GM12878 (cell line): ENCODE measurements around the gene SEC16A. TPM values are rescaled to one million over a fixed set of nuclear protein-coding genes. Genes with fewer than 3 reads are reported as not detected.

ENCODE experiments used
- ATAC-seq: fragments of 200-7000 bp; cut with Tn5 transposase; 3 replicates; pipeline ENCODE4 v1.9.1; 2020; ENCODE audit warnings: mild to moderate bottlenecking, moderate library complexity
- BruUV-seq: library from RNA; stranded (reverse); fragments of 400-500 nt; replicated peaks from 2 replicates; lab custom pipeline; 2021; lab: Mats Ljungman, UMichigan
- CTCF ChIA-PET: fragments of 300-600 bp; sonication (Branson Sonifier 250); formaldehyde crosslinking; extraction: SDS; loops from one replicate; lab custom pipeline; 2021; ENCODE audit warnings: inconsistent platforms; lab: Yijun Ruan, JAX
- POLR2A ChIA-PET: fragments of 350-600 bp; formaldehyde crosslinking; extraction: SDS; loops from one replicate; lab custom pipeline; 2021; ENCODE audit warnings: inconsistent platforms; lab: Charles Lee
- RAD21 ChIA-PET: fragments of 300-600 bp; sonication (Branson Sonifier 250); formaldehyde crosslinking; loops from one replicate; lab custom pipeline; 2023; ENCODE audit warnings: antibody characterized with exemption; ENCODE audit not compliant: unreplicated experiment; lab: Charles Lee
- SMC1A ChIA-PET: fragments of 300-600 bp; sonication (Branson Sonifier 250); formaldehyde crosslinking; loops from one replicate; lab custom pipeline; 2023; ENCODE audit not compliant: unreplicated experiment, uncharacterized antibody; lab: Charles Lee
- DNase-seq: peaks from one replicate; pipeline ENCODE4 v3.0.0-alpha.2; 2011; ENCODE audit warnings: low read depth, low spot score
- FAIRE-seq: peaks from 3 replicates; lab custom pipeline; 2011; peaks lifted over from hg19 to GRCh38; lab: Jason Lieb, UNC
- H2AFZ ChIP-seq: 2 replicates; pipeline ENCODE4 v1.6.0; 2011; ENCODE audit warnings: low read depth, low read length, control low read depth; ENCODE audit not compliant: control insufficient read depth
- H3K27ac ChIP-seq: 2 replicates; pipeline ENCODE4 v1.5.1; 2011; ENCODE audit warnings: control low read depth; ENCODE audit not compliant: control insufficient read depth, insufficient read depth
- H3K27me3 ChIP-seq, 2 experiments: replicated peaks in 1 of 2; 2 replicates each; pipeline versions ENCODE4 v1.6.0 to v1.6.1; 2011; ENCODE audit warnings: low read length in 1 of 2; ENCODE audit not compliant: control insufficient read depth in 2 of 2, insufficient read depth in 2 of 2
- H3K36me3 ChIP-seq, 2 experiments: 2 replicates each; pipeline ENCODE4 v1.5.1; 2011; ENCODE audit warnings: low read length in 1 of 2; ENCODE audit not compliant: control insufficient read depth in 2 of 2, insufficient read depth in 2 of 2
- H3K4me1 ChIP-seq: 2 replicates; pipeline ENCODE4 v1.6.1; 2011; ENCODE audit warnings: mild to moderate bottlenecking, low read length, moderate library complexity, mixed read lengths; ENCODE audit not compliant: control insufficient read depth, insufficient read depth
- H3K4me2 ChIP-seq: 2 replicates; pipeline ENCODE4 v1.6.0; 2011; ENCODE audit warnings: control low read depth; ENCODE audit not compliant: control insufficient read depth, insufficient read depth
- H3K4me3 ChIP-seq: fragments of 200-600 bp; sonication (generic); 2 replicates; pipeline ENCODE4 v1.5.1; 2016
- H3K79me2 ChIP-seq: 2 replicates; pipeline ENCODE4 v1.6.0; 2011; ENCODE audit warnings: low read length; ENCODE audit not compliant: control insufficient read depth, insufficient read depth
- H3K9ac ChIP-seq: 2 replicates; pipeline ENCODE4 v1.8.0; 2011; ENCODE audit warnings: low read length, control low read depth, mixed read lengths; ENCODE audit not compliant: control insufficient read depth, insufficient read depth
- H3K9me3 ChIP-seq: replicated peaks from 3 replicates; pipeline ENCODE4 v1.5.1; 2011; ENCODE audit warnings: mild to moderate bottlenecking, low read length; ENCODE audit not compliant: control insufficient read depth, insufficient read depth
- H4K20me1 ChIP-seq: 2 replicates; pipeline ENCODE4 v1.6.0; 2011; ENCODE audit not compliant: control insufficient read depth, insufficient read depth
- CTCF ChIP-seq, 3 experiments: IDR thresholded peaks in 2 of 3; conservative IDR thresholded peaks in 1 of 3; 2 replicates each; pipeline ENCODE4 v1.5.1; 2011; ENCODE audit warnings: low read depth in 3 of 3, low read length in 3 of 3, mild to moderate bottlenecking in 3 of 3, control low read depth in 2 of 3, moderate library complexity in 2 of 3, inconsistent platforms in 1 of 3, mixed read lengths in 1 of 3; ENCODE audit not compliant: control insufficient read depth in 2 of 3, insufficient read depth in 1 of 3; ENCODE audit errors: extremely low read depth in 1 of 3
- E4F1 ChIP-seq: fragments of 450-650 bp; IDR thresholded peaks from 2 replicates; pipeline ENCODE4 v1.6.1; 2018; ENCODE audit warnings: borderline replicate concordance, mild to moderate bottlenecking; ENCODE audit not compliant: partially characterized antibody
- GATAD2B ChIP-seq: fragments of 450-650 bp; conservative IDR thresholded peaks from 2 replicates; pipeline ENCODE4 v1.6.1; 2017; ENCODE audit warnings: low read depth, mild to moderate bottlenecking, moderate library complexity
- HDGF ChIP-seq: fragments of 450-650 bp; IDR thresholded peaks from 2 replicates; pipeline ENCODE4 v1.6.1; 2016; ENCODE audit warnings: antibody characterized with exemption
- MYC ChIP-seq: IDR thresholded peaks from 2 replicates; pipeline ENCODE4 v1.6.1; 2011; ENCODE audit warnings: mild to moderate bottlenecking, low read length, moderate library complexity, inconsistent platforms; ENCODE audit not compliant: insufficient read depth, insufficient replicate concordance, insufficient read length, severe bottlenecking
- NFIC ChIP-seq: IDR thresholded peaks from 2 replicates; pipeline ENCODE4 v1.6.1; 2012; ENCODE audit warnings: low read depth, mild to moderate bottlenecking, inconsistent platforms, low read length, moderate library complexity
- NR2C1 ChIP-seq: fragments of 450-650 bp; IDR thresholded peaks from 2 replicates; pipeline ENCODE4 v1.6.1; 2017; ENCODE audit warnings: antibody characterized with exemption, mild to moderate bottlenecking, moderate library complexity
- POLR2AphosphoS2 ChIP-seq: IDR thresholded peaks from 2 replicates; pipeline ENCODE4 v1.6.1; 2011; ENCODE audit warnings: low read depth, mild to moderate bottlenecking, low read length, improper control_type of control experiment, moderate library complexity
- ZNF384 ChIP-seq: IDR thresholded peaks from 2 replicates; pipeline ENCODE4 v1.6.1; 2012; ENCODE audit warnings: low read depth, mild to moderate bottlenecking, low read length, improper control_type of control experiment, borderline replicate concordance
- WGBS: methylation state at CpG from one replicate; pipeline ENCODE4 v1.1.6; 2016; ENCODE audit warnings: low lambda C conversion rate; ENCODE audit not compliant: insufficient replicate concordance, insufficient coverage; ENCODE audit errors: missing lambda C conversion rate; 5-methylcytosine and 5-hydroxymethylcytosine counted together
- in situ Hi-C: fragments of 300-500 bp; cut with MboI; formaldehyde crosslinking; loops from 9 replicates; pipeline ENCODE4 v1.14.3; 2018; ENCODE audit warnings: mixed read lengths
- intact Hi-C: fragments of 100-400 bp; cut with micrococcal nuclease; formaldehyde crosslinking; loops from one replicate; pipeline ENCODE4 v1.14.2; 2022; ENCODE audit not compliant: unreplicated experiment
- polyA plus RNA-seq, 11 experiments: library from polyadenylated mRNA; depleted of rRNA in 4 of 11; unstranded in 6 of 11; stranded (reverse) in 5 of 11; fragments of >200 nt; fragmentation: Nextera tagmentation in 4 of 11; fragmentation: Illumina TruSeq in 1 of 11; extraction: Ambion mirVana in 4 of 11; extraction: Trizol in 1 of 11; gene quantifications; 1 replicate in 1 of 11; 2 replicates in 10 of 11; pipeline versions ENCODE4 v1.2.1 to v1.2.3, GENCODE V29; 2011 to 2016; ENCODE audit warnings: inconsistent platforms in 2 of 11, missing spikeins in 2 of 11, low read depth in 1 of 11
- total RNA-seq, 4 experiments: library from RNA; depleted of rRNA in 3 of 4; stranded (reverse); fragments of >200 nt in 3 of 4; fragmentation: Illumina TruSeq in 1 of 4; extraction: Trizol in 1 of 4; gene quantifications; 2 replicates each; pipeline versions ENCODE4 v1.2.1 to v1.2.3, GENCODE V29; 2013 to 2021

SEC16A gene
- total and polyA plus RNA-seq, 10 of the 15 experiments (the other 5 are each of a cell fraction or from before 2014, with no cell fraction given): 9.9 to 59.1 (median 21.7) TPM

GRCh38 chr9:136531186-136531903 lies 48.5 kb upstream of the SEC16A start:
- 81% methylated on average over 35 of the region's 37 CpGs for WGBS
- ChIA-PET CTCF (interaction anchor here (0.6 kb wide), 2 partner anchors 11 to 141 kb away, joined by 3 read pairs; no protein-coding TSS in a partner anchor), POLR2A (no interaction called here), RAD21 (interaction anchor here (0.5 kb wide), 1 partner anchor 17 kb away, joined by 3 read pairs; no protein-coding TSS in a partner anchor), SMC1A (interaction anchor here (0.6 kb wide), 1 partner anchor 81 kb away, joined by 3 read pairs; no protein-coding TSS in a partner anchor)
- intact Hi-C loops (no loop called here), in situ Hi-C loops (no loop called here)
- FAIRE-seq (no peak), ATAC-seq (no peak), DNase-seq (no peak)
- Histone ChIP-seq H3K9ac (no peak overlapping the region), H3K4me1 (peaks cover 40% of the 10 kb centered on the region), H3K4me3 (no peak overlapping the region), H3K27me3 (no peaks in the 10 kb centered on the region), H3K4me2 (no peak overlapping the region; the same call in 1 of the 2 replicates), H3K79me2 (peaks cover 19% of the 10 kb centered on the region), H4K20me1 (peaks cover 4% of the 10 kb centered on the region; the same call in 1 of the 2 replicates), H3K36me3 (peaks cover 0 to 12% of the 10 kb centered on the region in 2 experiments; a peak in 2 of 4 replicates), H3K9me3 (no peaks in the 10 kb centered on the region), H3K27ac (no peak overlapping the region), H2AFZ (no peak overlapping the region)
- no peak for TF ChIP-seq ZNF384
- no peak for TF ChIP-seq NFIC
- no peak for TF ChIP-seq POLR2AphosphoS2
- no TSS peak for BruUV-seq

- no peak overlapping the region for H3K9ac ChIP-seq
- ATAC-seq (no peak), DNase-seq (no peak), FAIRE-seq (no peak)
- no peak overlapping the region for H3K4me3 ChIP-seq
- POLR2A ChIA-PET: interaction anchor here (1.1 kb wide), 1 partner anchor 8 kb away, joined by 5 read pairs; no protein-coding TSS in a partner anchor
- WGBS: 41% methylated on average over 19 of the region's 20 CpGs
- CTCF ChIA-PET: interaction anchor here (0.6 to 2.0 kb wide), 4 partner anchors 9 to 142 kb away, joined by 3 to 6 read pairs (median 4); no protein-coding TSS in a partner anchor
- intact Hi-C loops: no loop called here
- H3K4me1 ChIP-seq: peaks cover 40% of the 10 kb centered on the region
- peaks cover 0 to 12% of the 10 kb centered on the region in 2 experiments; a peak in 2 of 4 replicates for H3K36me3 ChIP-seq
- RAD21 ChIA-PET: interaction anchor here (1.1 kb wide), 1 partner anchor 21 kb away, joined by 3 read pairs; no protein-coding TSS in a partner anchor
- in situ Hi-C loops: no loop called here
- no peaks in the 10 kb centered on the region for H3K9me3 ChIP-seq
- SMC1A ChIA-PET: interaction anchor here (1.4 kb wide), 1 partner anchor 8 kb away, joined by 6 read pairs; no protein-coding TSS in a partner anchor
- H3K27ac ChIP-seq: no peak overlapping the region
- BruUV-seq: no TSS peak
- H2AFZ ChIP-seq: no peak overlapping the region
- peaks cover 13% of the 10 kb centered on the region for H3K79me2 ChIP-seq
- no peaks in the 10 kb centered on the region for H3K27me3 ChIP-seq
- H4K20me1 ChIP-seq: no peaks in the 10 kb centered on the region
- no peak overlapping the region; the same call in 1 of the 2 replicates for H3K4me2 ChIP-seq
- TF ChIP-seq NR2C1: no peak
- no peak for TF ChIP-seq CTCF (IDR thresholded peaks at IDR 0.05 in 2 of 3, conservative IDR thresholded peaks at IDR 0.05 in 1 of 3; ENCODE audit: control insufficient read depth in 2 of 3, extremely low read depth in 1 of 3, insufficient read depth in 1 of 3, low read depth in 3 of 3, low read length in 3 of 3)
- no peak for TF ChIP-seq HDGF
- 0 out of 2 replicates have a peak, but pooled peaks have one; percentile 38 for TF ChIP-seq GATAD2B
- no peak for TF ChIP-seq E4F1
- no peak for TF ChIP-seq MYC
Measured at GRCh38 chr9:136530461-136531089, 47.7 kb upstream of the SEC16A start.
